GM21447 (cell line): ENCODE results near the gene TMEM86A.

ENCODE experiments used
- ATAC-seq: cut with Tn5 transposase; IDR thresholded peaks from one replicate; pipeline ENCODE4 v1.9.1; 2021; ENCODE audit not compliant: unreplicated experiment

TMEM86A gene

GRCh38 chr11:18699848-18700261 lies 1.3 kb downstream of the TMEM86A start:
- no peak for ATAC-seq

- ATAC-seq: no peak
Measured at GRCh38 chr11:18700375-18700774, 1.8 kb downstream of the TMEM86A start.

DNA sequence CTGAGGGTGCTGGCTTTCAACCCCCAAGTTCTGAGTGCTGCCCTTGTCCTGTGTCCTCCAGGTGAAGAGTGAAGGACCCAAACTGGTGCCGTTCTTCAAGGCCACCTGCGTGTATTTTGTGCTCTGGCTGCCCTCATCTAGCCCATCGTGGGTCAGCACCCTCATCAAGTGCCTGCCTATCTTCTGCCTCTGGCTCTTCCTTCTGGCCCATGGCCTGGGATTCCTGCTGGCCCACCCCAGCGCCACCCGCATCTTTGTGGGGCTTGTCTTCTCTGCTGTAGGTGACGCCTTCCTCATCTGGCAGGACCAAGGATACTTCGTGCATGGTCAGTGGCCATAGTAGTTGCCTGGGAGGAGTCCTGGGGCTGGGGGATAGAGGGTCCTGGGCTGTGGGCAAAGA lies 2.3 kb downstream of the TMEM86A start:
- no peak for ATAC-seq

DNA sequence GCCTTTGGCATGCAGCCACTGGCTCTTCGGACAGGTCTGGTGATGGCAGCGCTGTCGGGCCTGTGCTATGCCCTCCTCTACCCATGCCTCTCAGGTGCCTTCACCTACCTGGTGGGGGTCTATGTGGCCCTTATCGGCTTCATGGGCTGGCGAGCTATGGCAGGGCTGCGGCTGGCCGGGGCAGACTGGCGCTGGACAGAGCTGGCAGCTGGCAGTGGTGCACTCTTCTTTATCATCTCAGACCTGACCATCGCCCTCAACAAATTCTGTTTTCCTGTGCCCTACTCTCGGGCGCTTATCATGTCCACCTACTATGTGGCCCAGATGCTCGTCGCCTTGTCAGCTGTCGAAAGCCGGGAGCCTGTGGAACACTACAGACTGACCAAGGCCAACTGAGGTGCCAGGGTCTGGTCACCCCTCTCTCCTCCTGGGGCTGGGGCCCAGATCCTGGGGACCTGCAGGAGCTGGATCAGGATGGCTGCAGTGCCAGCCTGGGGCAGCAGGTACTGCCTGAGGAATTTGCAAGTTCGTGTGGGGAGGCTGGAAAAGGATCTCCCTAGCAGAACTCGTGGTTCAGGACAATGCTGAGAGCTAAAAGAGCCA lies 3.1 kb downstream of the TMEM86A start:
- ATAC-seq: no peak

GRCh38 chr11:18703001-18703763 lies 4.6 kb downstream of the TMEM86A start:
- ATAC-seq: no peak

DNA sequence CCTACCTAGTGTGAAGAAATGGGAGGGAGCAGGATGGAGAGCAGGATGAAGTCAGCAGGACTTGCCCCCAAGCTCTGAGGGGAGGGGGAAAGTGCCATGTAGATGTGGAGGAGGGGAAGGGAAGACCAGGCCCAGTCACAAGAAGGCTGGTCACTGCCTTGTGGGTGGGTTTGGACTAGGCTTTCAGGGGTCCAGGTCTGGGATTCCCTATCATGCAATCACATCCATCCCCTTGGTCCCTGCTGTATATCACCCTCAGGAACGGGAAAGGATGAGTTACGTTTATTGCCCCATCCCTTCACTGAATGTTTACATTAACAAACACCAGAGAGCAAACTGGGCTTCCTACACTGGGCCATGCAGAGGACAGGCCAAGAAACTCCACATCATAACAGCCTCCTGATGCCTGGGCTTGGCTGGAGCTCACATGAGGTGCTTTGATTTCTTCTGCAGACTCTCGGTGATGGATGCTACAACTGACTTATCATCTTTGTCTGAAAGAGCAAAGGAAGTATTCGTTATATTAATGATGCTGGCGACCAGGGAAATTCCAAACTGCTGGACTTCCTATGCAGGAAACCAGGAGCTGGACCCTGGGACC lies 5.6 kb downstream of the TMEM86A start:
- ATAC-seq: no peak

DNA sequence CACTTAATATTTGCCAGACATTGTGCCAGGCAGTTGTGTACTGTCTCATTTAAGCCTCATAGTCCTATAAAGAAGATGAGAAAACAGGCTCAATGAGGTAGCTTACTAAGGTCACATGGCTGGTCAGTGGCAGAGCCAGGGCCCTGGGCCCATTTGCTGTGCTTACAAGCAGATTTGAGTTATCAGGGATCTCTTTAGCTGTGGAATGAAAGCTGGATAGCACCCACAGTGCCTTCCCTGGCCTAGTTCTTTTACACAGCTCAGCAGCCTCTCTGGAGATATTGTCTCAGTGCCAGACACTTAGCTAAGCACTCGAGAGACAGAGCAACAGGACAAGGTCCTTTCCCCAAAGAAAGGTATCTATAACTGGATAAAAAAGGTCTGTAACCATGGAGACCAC lies 6.1 kb downstream of the TMEM86A start:
- ATAC-seq: no peak

DNA sequence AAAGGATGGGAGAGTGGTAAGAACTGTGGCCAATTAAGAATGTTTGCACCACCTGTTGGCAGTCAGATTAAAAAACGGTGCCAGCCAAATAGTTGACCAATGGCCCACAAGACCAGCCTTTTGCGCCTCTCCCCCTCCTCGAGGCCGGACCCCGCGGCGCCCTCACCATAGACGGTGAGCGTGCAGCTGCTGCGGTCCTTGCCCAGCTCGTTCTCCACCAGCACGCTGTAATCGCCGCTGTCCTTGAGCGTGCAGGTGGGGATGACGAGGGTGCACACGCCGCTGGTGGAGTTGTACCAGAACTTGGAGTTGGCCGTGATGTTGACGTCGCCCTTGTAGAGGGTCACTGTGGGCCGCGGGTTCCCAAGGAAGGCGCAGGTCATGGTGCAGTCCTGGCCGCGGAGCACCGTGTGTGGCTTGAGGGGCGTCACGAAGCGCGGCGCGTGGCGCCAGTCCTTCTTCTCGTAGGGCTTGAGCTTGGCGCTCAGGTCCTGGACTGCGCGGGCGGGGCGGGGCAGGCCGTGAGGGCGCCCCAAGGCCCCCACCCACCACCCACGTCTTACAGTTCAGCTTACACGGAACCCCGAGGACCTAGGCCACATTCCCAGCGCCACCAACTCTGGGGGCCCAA lies 7.2 kb downstream of the TMEM86A start:
- no peak for ATAC-seq

DNA sequence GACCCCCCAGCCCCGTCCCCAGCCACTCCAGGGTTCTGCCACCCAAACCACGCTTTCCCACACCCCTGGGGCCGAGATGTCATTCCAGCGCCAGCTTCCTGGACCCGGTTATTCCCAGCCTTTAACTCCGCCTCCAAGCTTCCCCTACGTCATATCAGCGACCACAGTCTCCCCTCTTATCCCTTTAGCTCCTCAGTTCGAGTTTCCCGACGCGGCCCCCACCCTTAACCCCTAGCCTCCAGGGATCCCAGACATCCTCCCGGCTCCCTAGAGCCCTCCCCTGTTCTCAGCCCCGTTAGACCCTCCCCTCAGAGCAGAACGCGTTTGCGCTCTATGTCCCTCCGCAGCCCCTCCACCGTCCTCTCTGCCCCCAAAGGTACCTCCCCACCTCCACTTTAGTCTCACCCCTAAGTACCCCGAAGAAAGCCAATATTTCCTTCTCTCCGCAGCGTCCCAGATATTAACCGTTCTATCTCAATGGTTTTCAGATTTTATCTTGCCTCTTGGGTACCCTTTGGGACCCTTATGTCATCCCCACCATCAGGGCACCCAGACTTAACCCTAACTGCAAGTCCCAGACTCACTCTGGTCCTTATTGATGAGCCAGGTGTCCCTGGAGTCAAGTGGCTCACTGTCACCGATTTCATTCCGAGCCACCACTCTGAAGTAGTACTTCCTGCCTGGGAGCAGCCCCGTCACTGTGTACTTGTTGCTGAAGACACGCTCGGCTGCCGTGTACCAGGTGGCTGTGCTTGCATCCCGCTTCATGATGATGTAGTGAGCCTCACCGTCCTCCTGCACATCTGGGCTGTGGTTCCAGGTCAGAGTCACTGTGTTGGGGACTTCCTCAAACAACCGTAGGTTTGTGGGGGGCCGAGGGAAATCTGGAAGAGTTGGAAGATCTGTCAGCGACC lies 8.0 kb downstream of the TMEM86A start:
- ATAC-seq: peak; percentile 55

DNA sequence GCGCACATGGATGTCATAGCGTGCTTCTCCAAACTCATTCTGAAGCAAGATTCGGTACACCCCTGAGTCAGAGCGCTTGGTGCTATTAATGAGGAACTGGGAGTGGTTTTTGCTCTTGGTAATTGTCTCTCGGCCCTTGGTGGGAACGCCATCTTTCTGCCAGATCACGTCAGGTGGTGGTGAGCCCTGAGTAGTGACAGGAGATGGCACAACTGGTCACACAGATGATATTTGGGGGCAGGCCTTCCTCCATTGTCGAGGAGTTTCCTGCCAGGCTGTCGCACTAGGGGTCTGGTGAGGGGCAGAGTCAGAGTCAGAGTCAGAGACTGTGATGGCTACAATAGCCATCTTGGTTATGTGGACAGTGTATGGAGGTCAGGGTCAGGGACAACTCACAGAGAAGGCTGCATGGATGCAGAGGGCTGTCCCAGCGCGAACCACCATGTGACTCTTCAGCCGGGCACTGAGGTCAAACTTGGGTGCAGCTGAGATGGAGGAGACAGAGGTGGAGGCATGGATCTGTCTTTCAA lies 9.3 kb downstream of the TMEM86A start:
- ATAC-seq: no peak

DNA sequence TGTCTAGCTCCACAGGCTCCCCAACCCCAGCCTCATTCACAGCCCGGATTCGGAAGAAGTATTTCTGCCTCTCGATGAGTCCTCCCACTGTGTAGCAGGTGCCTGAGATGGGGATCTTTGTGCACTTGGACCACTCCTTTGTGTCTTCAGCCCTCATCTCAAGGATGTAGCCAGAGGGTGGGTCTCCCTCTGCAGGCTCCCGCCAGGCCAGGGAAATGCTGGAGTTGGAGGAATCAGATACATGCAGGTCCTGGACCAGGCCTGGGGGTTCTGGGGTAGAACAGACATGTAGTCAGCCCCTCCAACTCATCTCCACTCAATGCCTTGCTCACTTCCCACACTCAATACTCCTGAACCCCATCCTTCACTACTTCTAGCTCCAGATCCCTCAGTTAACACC lies 10.8 kb downstream of the TMEM86A start:
- ATAC-seq: no peak

DNA sequence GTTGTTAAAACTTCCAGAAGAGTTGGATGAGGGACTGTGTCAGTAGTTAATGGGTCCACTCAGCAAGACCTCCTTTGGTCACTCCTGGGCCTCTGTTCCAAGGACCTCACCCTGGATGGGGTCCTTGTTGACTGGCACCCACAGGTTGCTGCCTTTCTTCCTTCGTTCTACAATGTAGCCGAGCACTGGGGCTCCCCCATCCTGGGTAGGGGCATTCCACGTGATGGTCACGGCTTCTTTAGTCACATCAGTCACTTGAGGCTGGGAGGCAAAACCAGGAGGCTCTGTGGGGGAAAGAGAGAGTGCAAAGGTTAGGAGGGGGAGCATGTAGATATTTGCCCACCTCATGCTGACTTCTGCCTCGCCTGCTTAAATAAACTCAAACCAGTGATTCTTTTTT lies 12.0 kb downstream of the TMEM86A start:
- no peak for ATAC-seq

- no peak for ATAC-seq
Measured at GRCh38 chr11:18713646-18714442, 15.3 kb downstream of the TMEM86A start.

DNA sequence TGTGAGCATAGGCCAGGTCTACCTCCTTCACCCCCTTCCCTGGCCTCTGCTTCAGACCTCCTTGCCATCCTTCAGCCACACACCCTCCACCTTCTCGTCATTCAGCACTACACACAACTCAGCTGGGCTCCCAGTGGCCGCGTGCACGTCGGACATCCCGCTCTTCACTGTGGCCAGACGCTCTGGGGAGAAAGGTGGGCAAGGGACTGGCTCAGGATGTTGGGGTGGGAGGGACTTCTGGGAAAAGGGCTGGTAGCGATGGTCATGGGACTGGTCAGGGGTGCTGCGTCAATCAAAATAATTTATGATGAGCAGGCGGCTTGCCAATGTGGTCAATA lies 15.8 kb downstream of the TMEM86A start:
- ATAC-seq: no peak

DNA sequence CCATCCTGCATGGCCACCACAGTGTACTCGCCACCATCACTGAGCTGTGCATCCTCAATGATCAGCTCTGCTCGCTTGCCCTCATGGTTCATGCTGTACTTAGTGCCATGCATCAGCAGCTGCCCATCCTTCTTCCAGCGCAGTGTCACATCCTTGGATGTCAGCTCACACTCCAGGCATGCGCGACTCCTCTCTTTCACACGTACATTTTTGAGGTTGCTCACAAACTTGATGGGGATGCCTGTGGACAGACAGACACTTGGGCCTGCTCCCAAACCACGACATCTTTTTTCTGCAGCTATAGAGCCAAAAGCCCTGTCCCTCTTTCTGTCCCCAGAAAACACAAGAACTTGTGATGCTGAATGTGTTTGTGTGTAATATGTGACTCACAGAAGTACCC lies 16.9 kb downstream of the TMEM86A start:
- no peak for ATAC-seq

GRCh38 chr11:18720091-18720807 lies 21.7 kb downstream of the TMEM86A start:
- ATAC-seq: no peak

DNA sequence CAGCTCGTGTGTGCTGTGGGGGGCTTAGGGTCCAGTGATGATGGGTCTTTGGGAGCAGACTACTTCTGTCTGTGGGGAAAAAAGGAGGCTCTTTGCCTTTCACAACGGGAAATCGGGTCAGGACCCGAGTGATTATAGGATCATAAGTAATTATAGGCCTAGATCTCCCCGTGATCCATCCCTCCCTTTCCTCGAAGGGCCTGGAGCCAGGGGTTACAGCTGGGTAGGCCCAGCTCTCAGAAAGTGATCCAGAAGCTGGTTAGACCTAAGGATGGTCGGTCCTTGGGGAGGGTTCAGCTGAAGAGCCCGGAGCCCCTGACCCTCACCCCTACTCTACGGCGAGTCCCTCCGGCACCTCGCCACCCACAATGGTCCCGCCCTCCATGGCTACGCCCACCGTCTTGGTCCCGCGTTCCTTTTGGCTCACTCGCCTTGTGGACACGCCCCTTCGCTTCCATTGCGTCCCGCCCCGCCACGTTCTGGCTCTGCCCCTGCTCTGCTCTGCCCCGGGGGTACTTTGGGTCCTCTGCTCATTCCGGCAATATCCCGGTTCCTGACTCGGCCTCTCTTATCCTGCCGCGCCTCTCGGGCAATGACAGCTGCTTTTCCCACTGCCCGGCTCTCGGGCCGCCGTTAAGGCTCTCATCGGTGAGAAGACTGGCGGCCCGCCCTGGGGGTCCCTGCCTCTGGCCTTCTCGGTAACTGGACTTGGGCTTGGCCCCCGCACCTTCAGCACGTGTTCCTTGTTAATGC lies 22.4 kb downstream of the TMEM86A start:
- ATAC-seq: peak; percentile 76

GRCh38 chr11:18721561-18722292 lies 23.1 kb downstream of the TMEM86A start:
- ATAC-seq: peak; percentile 71
